Ectodermal cell (in vitro differentiated cells): ENCODE results near the gene ANXA10.

Source experiments
- H3K27ac ChIP-seq: 2 replicates; pipeline ENCODE4 v1.7.0; 2013; ENCODE audit warnings: mild to moderate bottlenecking, low read depth, low read length; ENCODE audit not compliant: insufficient read depth, poor library complexity, severe bottlenecking
- H3K27me3 ChIP-seq: 2 replicates; pipeline ENCODE4 v1.7.0; 2013; ENCODE audit warnings: mild to moderate bottlenecking, low read length; ENCODE audit not compliant: insufficient read depth, control insufficient read depth, poor library complexity, severe bottlenecking
- H3K36me3 ChIP-seq: one replicate; pipeline ENCODE4 v1.7.0; 2013; ENCODE audit warnings: low read length; ENCODE audit not compliant: control insufficient read depth, insufficient read depth
- H3K4me1 ChIP-seq: one replicate; pipeline ENCODE4 v1.7.0; 2013; ENCODE audit warnings: low read length; ENCODE audit not compliant: control insufficient read depth, insufficient read depth
- H3K4me3 ChIP-seq: 2 replicates; pipeline ENCODE4 v1.7.0; 2013; ENCODE audit warnings: low read depth, low read length, control low read depth; ENCODE audit not compliant: insufficient read depth
- H3K9me3 ChIP-seq: 2 replicates; pipeline ENCODE4 v1.7.0; 2013; ENCODE audit warnings: mild to moderate bottlenecking, low read length, moderate library complexity; ENCODE audit not compliant: control insufficient read depth
- WGBS, 2 experiments: methylation state at CpG; one replicate each; pipeline ENCODE4 v1.1.7; 2013; ENCODE audit warnings: missing lambda C conversion rate in 2 of 2; 5-methylcytosine and 5-hydroxymethylcytosine counted together

The ANXA10 gene

DNA sequence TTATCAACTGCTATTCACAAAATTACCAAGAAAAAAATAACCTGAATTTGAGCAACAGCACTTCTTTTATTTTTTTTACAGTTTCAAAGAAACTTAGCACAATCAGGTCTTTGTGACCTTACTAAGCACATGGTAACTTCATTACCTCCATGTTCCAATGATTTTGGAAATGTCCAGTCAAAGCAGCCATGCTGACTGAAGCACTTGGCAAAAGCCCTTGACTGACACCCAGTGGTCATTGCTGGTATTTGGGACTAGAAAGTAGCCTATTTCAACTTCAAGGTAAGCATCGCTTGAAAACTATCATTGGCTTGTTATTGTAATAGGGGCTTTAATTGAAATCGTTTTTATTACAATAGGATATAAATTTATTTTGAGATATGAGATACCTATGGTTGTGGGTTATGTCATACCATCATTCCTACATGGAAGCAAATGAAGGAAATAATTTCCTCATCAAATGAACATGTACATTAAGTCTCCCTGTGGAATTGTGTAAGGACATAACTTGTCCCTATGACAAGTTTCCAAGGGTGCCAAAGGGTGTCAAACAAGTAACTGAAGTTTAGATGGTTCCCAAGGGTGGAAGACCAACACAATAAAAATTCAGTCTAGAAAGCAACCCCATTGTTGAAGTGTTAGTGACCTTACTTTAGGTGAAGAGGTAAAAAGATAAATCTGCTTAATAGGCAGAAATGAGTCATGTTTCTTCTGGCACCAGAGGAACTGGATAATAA is 15.2 kb upstream of the ANXA10 start:
- Histone ChIP-seq H3K4me1 (no peaks in the 10 kb centered on the region), H3K27ac (no peak overlapping the region), H3K9me3 (no peaks in the 10 kb centered on the region), H3K27me3 (no peaks in the 10 kb centered on the region), H3K4me3 (no peak overlapping the region), H3K36me3 (no peaks in the 10 kb centered on the region)
- WGBS, 2 experiments, result 57% methylated on average over 1 of the region's 2 CpGs; no CpG with 5 or more reads in 1 of the 2 experiments

GRCh38 chr4:168077726-168078239 is 14.6 kb upstream of the ANXA10 start:
- Histone ChIP-seq H3K36me3 (no peaks in the 10 kb centered on the region), H3K4me1 (no peaks in the 10 kb centered on the region), H3K27ac (no peak overlapping the region), H3K4me3 (no peak overlapping the region), H3K27me3 (no peaks in the 10 kb centered on the region), H3K9me3 (no peaks in the 10 kb centered on the region)
- 94 to 96% methylated on average over 3 to 5 of the region's 5 CpGs for WGBS, 2 experiments

- H3K9me3 ChIP-seq, result no peaks in the 10 kb centered on the region
- no peak overlapping the region for H3K27ac ChIP-seq
- H3K36me3 ChIP-seq, result no peaks in the 10 kb centered on the region
- no peak overlapping the region for H3K4me3 ChIP-seq
- H3K27me3 ChIP-seq, result no peaks in the 10 kb centered on the region
- 79 to 82% methylated on average over 3 to 4 of the region's 5 CpGs for WGBS, 2 experiments
- H3K4me1 ChIP-seq, result no peaks in the 10 kb centered on the region
Measured at GRCh38 chr4:168082379-168082778, 10.0 kb upstream of the ANXA10 start.

GRCh38 chr4:168095776-168096406 is 3.6 kb downstream of the ANXA10 start:
- H3K27me3 ChIP-seq, result no peaks in the 10 kb centered on the region
- 94 to 96% methylated on average over 2 of the region's 2 CpGs for WGBS, 2 experiments
- no peaks in the 10 kb centered on the region for H3K4me1 ChIP-seq
- no peak overlapping the region for H3K27ac ChIP-seq
- H3K36me3 ChIP-seq, result no peaks in the 10 kb centered on the region
- H3K9me3 ChIP-seq, result no peaks in the 10 kb centered on the region
- H3K4me3 ChIP-seq, result no peak overlapping the region

GRCh38 chr4:168096407-168096784 is 4.1 kb downstream of the ANXA10 start:
- Histone ChIP-seq H3K4me3 (no peak overlapping the region), H3K27me3 (no peaks in the 10 kb centered on the region), H3K4me1 (no peaks in the 10 kb centered on the region), H3K9me3 (no peaks in the 10 kb centered on the region), H3K36me3 (no peaks in the 10 kb centered on the region), H3K27ac (no peak overlapping the region)
- WGBS, 2 experiments, result 94 to 100% methylated on average over 1 of the region's 1 CpG

DNA sequence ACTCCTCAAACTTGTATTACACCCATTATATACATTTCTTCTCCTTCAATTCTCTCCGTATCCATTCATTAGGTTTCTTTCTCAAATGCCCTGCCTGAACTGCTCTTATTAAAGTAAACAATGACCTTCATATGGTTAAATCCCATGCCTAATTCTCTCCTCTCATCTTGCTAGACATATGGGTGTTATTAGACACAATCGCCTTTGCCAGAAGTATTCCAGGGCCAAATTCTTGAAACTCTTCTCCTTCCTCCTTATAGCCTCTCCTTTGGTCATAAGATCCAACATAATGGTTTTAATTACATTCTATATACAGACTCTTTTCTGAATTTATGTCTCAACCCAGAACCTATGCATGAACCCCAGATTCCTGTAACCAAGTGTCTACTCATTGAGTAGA is 4.8 kb downstream of the ANXA10 start:
- 87 to 93% methylated on average over 2 of the region's 2 CpGs for WGBS, 2 experiments
- no peaks in the 10 kb centered on the region for H3K36me3 ChIP-seq
- H3K4me3 ChIP-seq, result no peak overlapping the region
- H3K27ac ChIP-seq, result no peak overlapping the region
- no peaks in the 10 kb centered on the region for H3K4me1 ChIP-seq
- no peaks in the 10 kb centered on the region for H3K27me3 ChIP-seq
- H3K9me3 ChIP-seq, result no peaks in the 10 kb centered on the region

GRCh38 chr4:168098248-168098717 is 5.9 kb downstream of the ANXA10 start:
- Histone ChIP-seq H3K27ac (no peak overlapping the region), H3K27me3 (no peaks in the 10 kb centered on the region), H3K4me1 (no peaks in the 10 kb centered on the region), H3K9me3 (no peaks in the 10 kb centered on the region), H3K4me3 (no peak overlapping the region), H3K36me3 (no peaks in the 10 kb centered on the region)
- 43% methylated on average over 1 of the region's 1 CpG; no CpG with 5 or more reads in 1 of the 2 experiments for whole genome bisulfite sequencing, 2 experiments

DNA sequence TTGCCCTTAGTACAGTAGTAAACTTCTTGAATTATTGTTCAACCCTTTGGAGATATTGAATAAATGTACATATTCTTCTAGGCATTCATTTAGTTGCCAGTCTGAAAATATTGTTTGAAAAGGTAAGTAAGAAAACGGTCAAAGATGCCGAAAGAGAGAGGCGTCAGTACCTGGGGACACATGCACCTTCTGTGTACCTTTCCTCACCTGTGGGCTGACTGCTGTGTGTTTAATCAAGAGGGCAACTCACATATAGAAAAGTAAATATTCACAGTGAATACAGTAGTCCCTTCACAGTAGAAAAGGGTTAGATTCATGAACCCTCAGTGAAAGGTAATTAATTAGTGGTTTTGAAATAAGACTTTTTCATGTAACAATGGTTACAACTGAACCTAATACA is 6.9 kb downstream of the ANXA10 start:
- H3K36me3 ChIP-seq, result no peaks in the 10 kb centered on the region
- no peaks in the 10 kb centered on the region for H3K9me3 ChIP-seq
- no peaks in the 10 kb centered on the region for H3K4me1 ChIP-seq
- no peaks in the 10 kb centered on the region for H3K27me3 ChIP-seq
- 96 to 100% methylated on average over 3 of the region's 3 CpGs for WGBS, 2 experiments
- H3K4me3 ChIP-seq, result no peak overlapping the region
- H3K27ac ChIP-seq, result no peak overlapping the region

- H3K27ac ChIP-seq, result no peak overlapping the region
Measured at GRCh38 chr4:168101026-168101425, 8.7 kb downstream of the ANXA10 start.

DNA sequence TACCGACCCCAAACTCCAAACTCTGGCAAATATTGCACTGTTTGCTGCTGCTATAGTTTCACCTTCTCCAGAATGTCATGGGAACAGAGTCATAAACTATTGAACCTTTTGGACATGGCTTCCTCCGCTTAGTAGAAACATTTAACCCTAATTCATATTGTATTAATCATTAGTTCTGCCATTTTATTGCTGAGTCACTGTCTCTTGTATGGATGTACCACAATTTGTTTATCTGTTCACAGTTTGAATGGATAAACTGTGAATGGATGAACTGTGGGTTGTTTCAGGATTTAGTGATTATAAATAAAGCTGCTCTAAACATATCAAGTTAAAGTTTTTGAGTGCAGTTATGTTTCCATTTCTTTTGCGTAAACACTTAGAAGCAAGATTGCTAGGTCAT is 10.1 kb downstream of the ANXA10 start:
- Histone ChIP-seq H3K4me3 (no peak overlapping the region), H3K27ac (no peak overlapping the region), H3K4me1 (no peaks in the 10 kb centered on the region), H3K36me3 (no peaks in the 10 kb centered on the region), H3K27me3 (no peaks in the 10 kb centered on the region), H3K9me3 (no peaks in the 10 kb centered on the region)
- 98% methylated on average over 2 to 3 of the region's 3 CpGs for WGBS, 2 experiments

More at GRCh38 chr4:168101026-168101425, 8.7 kb downstream of the ANXA10 start:
- Histone ChIP-seq H3K36me3 (no peaks in the 10 kb centered on the region), H3K27me3 (no peaks in the 10 kb centered on the region), H3K4me1 (no peaks in the 10 kb centered on the region), H3K9me3 (no peaks in the 10 kb centered on the region), H3K4me3 (no peak overlapping the region)
- 93 to 100% methylated on average over 1 of the region's 1 CpG for WGBS, 2 experiments
